ENCODE data around the gene TBL2.
A peak's percentile ranks its signal among the peaks of the same experiment; 100 is the strongest.
"Not testable (repeated sequence)": the region's sequence is repeated elsewhere in the genome, so short reads cannot be mapped to it uniquely, and the experiment has no call there.

TBL2 gene

GRCh38 chr7:73572767-73573186 is 5.6 kb downstream of the TBL2 start:
- DNase-seq (ENCODE audit: insufficient read length, low spot score) (no peak), FAIRE-seq (no peak)

DNA sequence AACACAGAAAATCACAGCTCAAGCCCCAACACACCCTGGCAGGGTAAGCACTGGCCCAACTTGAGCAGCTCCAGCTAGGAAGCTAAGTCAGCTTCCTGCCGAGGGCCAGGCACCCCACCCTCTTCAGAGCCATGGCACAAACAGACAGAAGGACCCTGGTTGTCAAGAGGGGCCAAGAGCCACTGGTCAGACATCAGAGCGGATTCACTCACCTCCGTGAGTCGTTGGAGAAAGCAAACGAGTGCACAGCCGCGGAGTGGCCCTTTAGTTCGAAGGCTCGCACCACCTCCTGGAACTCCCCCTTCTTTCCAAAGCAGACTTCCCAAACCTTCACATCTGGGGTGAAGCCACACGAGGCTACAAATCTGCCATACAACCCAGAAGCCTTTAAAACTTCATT is 7.4 kb downstream of the TBL2 start:
- no peak for FAIRE-seq
- DNase-seq (ENCODE audit: insufficient read length, low spot score), result no peak

DNA sequence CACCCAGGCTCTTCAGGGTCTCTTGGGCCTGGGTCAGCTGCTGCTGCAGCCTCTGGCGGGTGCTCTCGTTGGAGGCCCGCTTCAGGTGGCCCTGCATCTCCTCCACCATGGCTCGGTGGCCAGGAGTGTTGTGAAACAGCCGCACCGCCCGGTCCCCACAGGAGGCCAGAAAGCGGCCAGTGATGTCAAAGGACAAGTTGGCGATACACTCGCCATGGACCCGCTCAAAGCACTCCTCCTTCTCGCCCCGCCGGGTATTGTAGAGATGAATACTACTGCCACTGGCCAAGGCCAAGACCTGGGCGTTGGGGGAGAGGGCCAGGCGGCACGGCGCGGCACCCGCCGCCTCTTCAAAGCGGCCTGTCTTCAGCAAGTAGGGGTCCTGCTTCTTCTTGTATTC is 7.9 kb downstream of the TBL2 start:
- DNase-seq (ENCODE audit: insufficient read length, low spot score), result no peak
- FAIRE-seq, result no peak

- no peak for DNase-seq (ENCODE audit: insufficient read length, low spot score)
- FAIRE-seq, result no peak
Measured at GRCh38 chr7:73569042-73569608, 9.3 kb downstream of the TBL2 start.

- no peak for DNase-seq (ENCODE audit: insufficient read length, low spot score)
- FAIRE-seq, result peak; percentile 4
Measured at GRCh38 chr7:73567846-73568685, 10.3 kb downstream of the TBL2 start.

- no peak for DNase-seq (ENCODE audit: insufficient read length, low spot score)
- no peak for FAIRE-seq
Measured at GRCh38 chr7:73567140-73567539, 11.2 kb downstream of the TBL2 start.

DNA sequence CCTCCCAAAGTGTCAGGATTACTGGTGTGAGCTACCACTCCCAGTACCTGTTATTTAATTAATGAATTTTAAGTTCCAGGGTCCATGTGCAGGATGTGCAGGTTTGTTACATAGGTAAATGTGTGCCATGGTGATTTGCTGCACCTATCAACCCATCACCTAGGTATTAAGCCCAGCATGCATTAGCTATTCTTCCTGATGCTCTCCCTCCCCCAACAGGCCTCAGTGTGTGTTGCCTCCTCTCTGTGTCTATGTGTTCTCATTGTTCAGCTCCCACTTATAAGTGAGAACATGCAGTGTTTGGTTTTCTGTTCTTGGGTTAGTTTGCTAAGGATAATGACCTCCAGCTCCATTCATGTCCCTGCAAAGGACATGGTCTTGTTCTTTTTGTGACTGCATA is 11.9 kb downstream of the TBL2 start:
- FAIRE-seq; DNase-seq (ENCODE audit: insufficient read length, low spot score): not testable (repeated sequence)

DNA sequence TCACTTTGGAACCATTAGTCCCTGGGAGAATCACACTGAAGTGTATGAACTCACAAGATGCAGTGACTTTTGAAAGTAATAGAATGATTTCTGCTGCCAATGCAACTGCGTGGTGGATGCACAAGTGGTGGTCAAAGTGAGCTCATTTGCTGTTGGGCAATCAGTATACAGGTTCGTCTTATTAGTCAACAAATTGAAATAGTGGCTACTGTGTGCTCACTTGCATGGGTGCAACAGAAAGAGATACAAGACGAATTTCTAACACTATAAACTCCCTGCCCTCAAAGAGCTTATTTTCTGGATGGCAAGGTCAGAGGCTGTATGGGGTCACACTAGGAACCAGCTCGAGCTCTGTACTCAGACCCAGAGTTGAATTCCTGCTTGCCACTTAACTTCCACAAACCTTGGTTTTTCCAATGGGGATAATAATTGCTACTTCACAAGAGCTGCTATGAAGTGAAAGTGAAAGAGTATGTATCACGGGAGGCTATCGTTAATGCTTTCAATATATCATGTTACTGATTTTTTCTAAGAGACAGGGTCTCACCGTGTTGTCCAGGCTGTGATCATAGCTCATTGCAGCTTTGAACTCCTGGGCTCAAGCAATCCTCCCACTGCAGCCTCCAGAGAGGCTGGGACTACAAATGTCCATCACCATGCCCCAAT is 12.6 kb downstream of the TBL2 start:
- FAIRE-seq (peak; percentile 55), DNase-seq (ENCODE audit: insufficient read length, low spot score) (no peak)

- FAIRE-seq (no peak), DNase-seq (ENCODE audit: insufficient read length, low spot score) (no peak)
Measured at GRCh38 chr7:73560109-73560835, 18.1 kb downstream of the TBL2 start.

GRCh38 chr7:73557397-73558257 is 20.8 kb downstream of the TBL2 start, which contains the start of gene BCL7B:
Gene BCL7B, minus strand, starts transcription at chr7:73557690. Its CDS starts 112 bp downstream, at chr7:73557578.
- no peak for FAIRE-seq
- DNase-seq (ENCODE audit: insufficient read length, low spot score), result peak; percentile 89

DNA sequence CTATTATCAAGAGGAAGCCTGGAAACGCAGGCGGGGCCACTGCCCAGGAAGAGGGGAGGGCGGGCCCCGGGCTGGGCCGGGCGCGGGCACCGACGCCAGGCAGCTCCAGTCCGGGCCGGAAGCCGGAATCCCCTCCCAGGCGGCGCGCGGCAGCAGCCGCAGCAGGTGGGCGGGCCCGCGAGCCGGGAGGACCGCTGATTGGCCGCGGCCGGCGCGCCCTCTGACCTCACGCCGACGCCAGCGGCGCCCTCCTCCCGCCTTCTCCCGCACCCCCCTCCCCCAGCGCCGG is 21.3 kb downstream of the TBL2 start:
- FAIRE-seq (no peak), DNase-seq (ENCODE audit: insufficient read length, low spot score) (peak; percentile 98)

- DNase-seq (ENCODE audit: insufficient read length, low spot score) (no peak), FAIRE-seq (peak; percentile 18)
Measured at GRCh38 chr7:73556208-73557107, 21.9 kb downstream of the TBL2 start.

DNA sequence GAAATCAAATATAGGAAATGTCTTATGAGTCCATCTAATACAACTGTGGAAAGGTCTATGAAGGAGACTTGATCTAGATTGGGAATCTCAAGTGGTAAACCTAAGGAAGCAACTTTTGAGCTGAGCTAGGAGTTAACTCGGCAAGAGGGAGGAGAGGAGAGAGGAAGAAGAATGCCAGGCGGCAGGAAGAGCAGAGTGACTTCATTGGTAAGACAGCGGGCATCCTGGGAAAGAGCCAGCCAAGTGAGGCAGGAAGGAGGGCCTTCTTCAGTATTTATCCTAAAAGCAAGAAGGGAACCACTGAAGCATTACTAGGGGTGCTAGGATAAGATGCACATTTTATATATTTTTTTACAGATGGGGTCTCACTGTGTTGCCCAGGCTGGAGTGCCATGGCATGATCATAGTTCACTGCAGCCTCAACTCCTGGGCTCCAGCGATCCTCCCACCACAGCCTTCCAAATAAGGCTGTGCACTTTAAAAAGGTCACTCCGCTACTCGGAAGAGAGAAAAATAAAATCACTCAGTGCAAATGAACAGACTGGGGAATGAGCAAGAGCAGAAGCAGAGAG is 22.9 kb downstream of the TBL2 start:
- FAIRE-seq (no peak), DNase-seq (ENCODE audit: insufficient read length, low spot score) (no peak)

GRCh38 chr7:73550093-73550492 is 28.3 kb downstream of the TBL2 start:
- not testable (repeated sequence) for FAIRE-seq; DNase-seq (ENCODE audit: insufficient read length, low spot score)

GRCh38 chr7:73549176-73549575 is 29.2 kb downstream of the TBL2 start:
- DNase-seq (ENCODE audit: insufficient read length, low spot score) (no peak), FAIRE-seq (no peak)

DNA sequence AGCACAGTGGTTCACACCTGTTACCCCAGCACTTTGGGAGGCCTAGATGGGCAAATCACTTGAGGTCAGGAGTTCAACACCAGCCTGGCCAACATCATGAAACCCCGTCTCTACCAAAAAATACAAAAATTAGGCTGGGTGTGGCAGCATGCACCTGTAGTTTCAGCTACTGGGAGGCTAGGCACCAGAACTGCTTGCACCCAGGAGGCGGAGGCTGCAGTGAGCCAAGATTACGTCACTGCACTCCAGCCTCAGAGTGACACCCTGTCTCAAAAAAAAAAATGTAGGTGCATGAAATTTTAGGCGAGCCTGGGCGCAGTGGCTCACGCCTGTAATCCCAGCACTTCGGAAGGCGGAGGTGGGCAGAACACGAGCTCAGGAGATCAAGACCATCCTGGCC is 30.5 kb downstream of the TBL2 start:
- FAIRE-seq (no peak), DNase-seq (ENCODE audit: insufficient read length, low spot score) (no peak)

DNA sequence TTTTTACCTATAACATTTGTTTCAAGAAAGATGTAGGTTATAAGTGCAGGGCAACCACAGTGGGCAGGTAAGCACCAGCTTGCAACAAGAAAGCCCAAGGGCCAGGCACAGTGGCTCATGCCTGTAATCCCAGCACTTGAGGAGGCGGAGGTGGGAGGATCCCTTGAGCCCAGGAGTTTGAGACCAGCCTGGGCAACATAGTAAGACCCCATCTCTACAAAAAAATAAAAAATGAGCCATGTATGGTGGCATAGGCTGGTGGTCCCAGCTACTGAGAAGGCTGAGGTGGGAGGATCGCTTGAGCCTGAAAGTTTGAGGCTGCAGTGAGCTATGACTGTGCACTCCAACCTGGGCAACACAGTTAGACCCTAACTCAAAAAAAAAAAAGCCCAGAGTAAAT is 33.7 kb downstream of the TBL2 start:
- no peak for FAIRE-seq
- DNase-seq (ENCODE audit: insufficient read length, low spot score), result no peak

DNA sequence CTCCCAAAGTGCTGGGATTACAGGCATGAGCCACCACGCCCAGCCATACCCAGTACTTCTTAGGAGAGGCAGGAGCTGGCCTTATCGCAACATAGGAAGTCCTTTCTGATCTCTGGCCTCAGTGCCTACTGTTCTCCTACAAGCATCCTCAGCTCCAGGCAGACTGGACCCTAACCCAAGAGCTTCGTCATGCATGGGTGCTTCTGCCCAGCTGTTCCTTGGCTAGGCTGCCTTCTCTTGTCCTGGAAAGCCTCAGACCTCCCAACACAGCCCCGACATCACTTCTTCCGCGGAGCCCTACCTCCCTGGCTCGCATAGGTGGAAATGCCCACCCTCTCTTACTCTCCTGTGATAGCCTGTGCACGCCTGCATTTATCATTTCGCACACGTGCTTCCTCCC is 36.7 kb downstream of the TBL2 start:
- FAIRE-seq (no peak), DNase-seq (ENCODE audit: insufficient read length, low spot score) (no peak)

DNA sequence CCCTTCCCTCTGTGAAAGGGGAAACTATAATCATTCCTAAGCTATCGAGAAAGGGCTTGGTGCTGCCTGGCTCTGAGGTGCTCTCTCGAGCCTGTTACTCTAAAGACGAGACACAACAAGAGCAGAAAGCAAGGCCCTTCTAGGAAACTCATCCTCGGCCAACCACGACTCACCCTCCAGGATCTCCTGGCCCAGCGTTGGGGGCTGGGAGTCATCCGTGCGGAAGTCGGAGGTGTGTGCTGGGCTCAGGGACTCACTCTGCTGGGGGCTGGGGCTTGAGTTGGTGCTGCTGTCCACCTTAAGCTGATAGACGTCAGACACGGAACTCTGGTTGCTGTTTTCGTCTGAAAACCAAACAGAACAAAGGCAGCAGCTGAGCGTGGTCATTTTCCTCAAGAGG is 38.7 kb downstream of the TBL2 start:
- DNase-seq (ENCODE audit: insufficient read length, low spot score) (no peak), FAIRE-seq (no peak)

Measured in GM19239 (cell line).